ENCODE data around the gene GRB2. TPM values are rescaled to one million over a fixed set of nuclear protein-coding genes. Genes with fewer than 3 reads are reported as not detected.
A peak's percentile ranks its signal among the peaks of the same experiment; 100 is the strongest.

Gene GRB2
- total RNA-seq, 1 experiment from 2014 or later = 92.6 TPM

- TF ChIP-seq ZNF512 (CRISPR knock-in tag; IDR thresholded peaks at IDR 0.05; ENCODE audit: borderline replicate concordance) = peak; percentile 62; the same call in 1 of the 2 replicates
- TF ChIP-seq ZNF396 (CRISPR knock-in tag; IDR thresholded peaks at IDR 0.05; ENCODE audit: borderline replicate concordance) = no peak
Measured at GRCh38 chr17:75412455-75413317, 7.2 kb upstream of the GRB2 start (continued).

- TF ChIP-seq MYBL2 (CRISPR knock-in tag; IDR thresholded peaks at IDR 0.05) (no peak), ZBTB43 (CRISPR knock-in tag; IDR thresholded peaks at IDR 0.05) (no peak), IRF1 (CRISPR knock-in tag; IDR thresholded peaks at IDR 0.05) (no peak), FOXK1 (CRISPR knock-in tag; IDR thresholded peaks at IDR 0.05) (no peak)
- ATAC-seq (no peak), DNase-seq (ENCODE audit: low spot score) (no peak)
- Mint-ChIP-seq H3K36me3 (no peaks in the 10 kb centered on the region), H3K27me3 (ENCODE audit: low read depth) (peaks cover 9% of the 10 kb centered on the region), H3K27ac (no peak overlapping the region; the same call in 1 of the 2 replicates), H3K9me3 (no peaks in the 10 kb centered on the region), H3K4me1 (peaks cover 10% of the 10 kb centered on the region), H3K4me3 (no peak overlapping the region)
- ChIA-PET CTCF (interaction anchor here (0.6 to 5.9 kb wide), 18 partner anchors 10 to 286 kb away, joined by 3 to 56 read pairs (median 5); partner anchors contain the start of genes MIF4GD, MRPS7 and SLC25A19), POLR2A (no interaction called here)
Measured at GRCh38 chr17:75411328-75412067, 6.0 kb upstream of the GRB2 start.

- Mint-ChIP-seq H3K9me3 (no peaks in the 10 kb centered on the region), H3K4me3 (no peak overlapping the region)
- POLR2A ChIA-PET = no interaction called here
- no peak for TF ChIP-seq ZBTB21 (CRISPR knock-in tag; IDR thresholded peaks at IDR 0.05; ENCODE audit: borderline replicate concordance)
- TF ChIP-seq ATF6 (CRISPR knock-in tag; IDR thresholded peaks at IDR 0.05) = no peak
- no peak for TF ChIP-seq AR (CRISPR knock-in tag; IDR thresholded peaks at IDR 0.05)
- TF ChIP-seq HMGXB4 (CRISPR knock-in tag; IDR thresholded peaks at IDR 0.05) = no peak
- no peak for TF ChIP-seq NR3C1 (CRISPR knock-in tag; conservative IDR thresholded peaks at IDR 0.05; ENCODE audit: low read depth)
- no peak for TF ChIP-seq PREB (CRISPR knock-in tag; IDR thresholded peaks at IDR 0.05; ENCODE audit: borderline replicate concordance)
- no peak for TF ChIP-seq PRRX2 (CRISPR knock-in tag; IDR thresholded peaks at IDR 0.05)
- no peak for TF ChIP-seq E2F5 (CRISPR knock-in tag; IDR thresholded peaks at IDR 0.05)
- no peak for TF ChIP-seq ETV6 (CRISPR knock-in tag; IDR thresholded peaks at IDR 0.05)
- no peak for TF ChIP-seq ZNF396 (CRISPR knock-in tag; IDR thresholded peaks at IDR 0.05; ENCODE audit: borderline replicate concordance)
- TF ChIP-seq TCF7 (CRISPR knock-in tag; IDR thresholded peaks at IDR 0.05; ENCODE audit: low read depth) = no peak
- no peak for TF ChIP-seq KAT7 (CRISPR knock-in tag; IDR thresholded peaks at IDR 0.05; ENCODE audit: borderline replicate concordance)
Measured at GRCh38 chr17:75410141-75410540, 4.7 kb upstream of the GRB2 start.

More at GRCh38 chr17:75410141-75410540, 4.7 kb upstream of the GRB2 start:
- Mint-ChIP-seq H3K36me3 (no peaks in the 10 kb centered on the region), H3K27me3 (ENCODE audit: low read depth) (peaks cover 9% of the 10 kb centered on the region), H3K4me1 (peaks cover 15% of the 10 kb centered on the region), H3K27ac (no peak overlapping the region)
- no peak for ATAC-seq
- DNase-seq (ENCODE audit: low spot score) = no peak
- CTCF ChIA-PET = interaction anchor here (1.0 to 5.9 kb wide), 5 partner anchors 87 to 170 kb away, joined by 3 to 56 read pairs (median 9); partner anchors contain the start of genes MIF4GD and SLC25A19
